ENCODE measurements around the gene SYT9. TPM values are rescaled to one million over a fixed set of nuclear protein-coding genes. Genes with fewer than 3 reads are reported as not detected.

The SYT9 gene
- total and polyA plus RNA-seq, 2 of the 8 experiments (the other 6 are each of a cell fraction or from before 2014, with no cell fraction given): 1.5 to 2.9 TPM

- H3K9ac ChIP-seq (replicated peaks in 1 of 4; ENCODE audit: extremely low read depth in 1 of 4, low read depth in 3 of 4, low read length in 3 of 4): no peak overlapping the region
- no peak overlapping the region for H2BK20ac ChIP-seq (ENCODE audit: low read length)
- no peak overlapping the region for H2BK5ac ChIP-seq (ENCODE audit: low read depth, low read length)
- H3K27me3 ChIP-seq (replicated peaks in 1 of 4; ENCODE audit: control insufficient read depth in 3 of 4, extremely low read depth in 1 of 4, insufficient read depth in 3 of 4, low read length in 3 of 4): peaks cover 0 to 1% (median 0%) of the 10 kb centered on the region in 4 experiments; a peak in 3 of 7 replicates
- H2AK5ac ChIP-seq (ENCODE audit: low read depth, low read length): no peak overlapping the region
- DNase-seq (ENCODE audit: low read depth in 1 of 2, low spot score in 2 of 2): no peak
- CTCF ChIA-PET (ENCODE audit: partially characterized antibody): interaction anchor here (0.6 to 9.1 kb wide), 11 partner anchors 12 to 725 kb away, joined by 3 to 171 read pairs (median 4); partner anchors contain the start of gene SYT9
- H3K79me2 ChIP-seq (ENCODE audit: control insufficient read depth in 1 of 2, insufficient read depth in 2 of 2, low read length in 2 of 2): no peaks in the 10 kb centered on the region
- POLR2A ChIA-PET (ENCODE audit: partially characterized antibody): no interaction called here
- H3K9me3 ChIP-seq (ENCODE audit: insufficient read depth in 2 of 2, low read depth in 1 of 2, low read length in 1 of 2): no peaks in the 10 kb centered on the region
- H3K4ac ChIP-seq (replicated peaks; ENCODE audit: insufficient read length, low read depth, low read length): no peak overlapping the region
- no peaks in the 10 kb centered on the region for H4K20me1 ChIP-seq (replicated peaks in 1 of 2; ENCODE audit: control insufficient read depth in 1 of 2, insufficient read depth in 2 of 2, low read length in 2 of 2)
- H3K18ac ChIP-seq (ENCODE audit: extremely low read depth, low read length): no peak overlapping the region
- H3K23me2 ChIP-seq (ENCODE audit: low read depth, low read length): no peaks in the 10 kb centered on the region
- H3K36me3 ChIP-seq (ENCODE audit: control insufficient read depth in 2 of 4, insufficient read depth in 4 of 4, low read length in 3 of 4): no peaks in the 10 kb centered on the region
- H2BK120ac ChIP-seq (replicated peaks; ENCODE audit: low read depth, low read length): no peak overlapping the region
- no peak overlapping the region for H3K27ac ChIP-seq (ENCODE audit: low read depth, low read length)
- no peak overlapping the region for H3K23ac ChIP-seq (ENCODE audit: insufficient read length)
- no peak overlapping the region for H2BK15ac ChIP-seq (ENCODE audit: low read length)
- no peaks in the 10 kb centered on the region; the same call in 1 of the 2 replicates for H3K79me1 ChIP-seq (ENCODE audit: low read depth, low read length)
- H4K91ac ChIP-seq (replicated peaks; ENCODE audit: insufficient read length, low read length): no peak overlapping the region
- H3K4me2 ChIP-seq (ENCODE audit: insufficient read depth in 1 of 2, low read depth in 2 of 2, low read length in 2 of 2): no peak overlapping the region
- no peak overlapping the region for H3K56ac ChIP-seq (replicated peaks; ENCODE audit: insufficient read length, low read depth, low read length)
- no peak overlapping the region for H3K14ac ChIP-seq (ENCODE audit: insufficient read length)
- H3K4me1 ChIP-seq (replicated peaks in 1 of 4; ENCODE audit: control insufficient read depth in 3 of 4, insufficient read depth in 4 of 4, low read length in 3 of 4): peaks cover 0 to 3% (median 0%) of the 10 kb centered on the region in 4 experiments; a peak in 2 of 7 replicates
- no peak overlapping the region for H2AFZ ChIP-seq (ENCODE audit: low read length)
- H4K5ac ChIP-seq (ENCODE audit: insufficient read length, low read depth, low read length): no peak overlapping the region
- H3K4me3 ChIP-seq (ENCODE audit: extremely low read depth in 1 of 4, insufficient read depth in 2 of 4, low read depth in 3 of 4, low read length in 4 of 4): no peak overlapping the region
- no peak for FAIRE-seq
- 95% methylated on average over 3 of the region's 3 CpGs; no CpG with 5 or more reads in 1 of the 2 experiments for WGBS, 2 experiments (ENCODE audit: extremely low coverage in 1 of 2, insufficient coverage in 1 of 2, insufficient read length in 1 of 2, insufficient replicate concordance in 2 of 2, low coverage in 1 of 2, low lambda C conversion rate in 2 of 2, missing lambda C conversion rate in 1 of 2)
- H2BK12ac ChIP-seq (ENCODE audit: low read depth, low read length): no peak overlapping the region
- no peak overlapping the region for H4K8ac ChIP-seq (ENCODE audit: extremely low read depth, insufficient read depth, low read length)
- TF ChIP-seq PHF8 (conservative IDR thresholded peaks at IDR 0.05; ENCODE audit: low read depth, low read length) (no peak), ZNF274 (IDR thresholded peaks at IDR 0.05; ENCODE audit: borderline replicate concordance, extremely low read depth, low read length) (no peak), SRF (IDR thresholded peaks at IDR 0.05; ENCODE audit: low read depth, low read length) (no peak), YY1 (IDR thresholded peaks at IDR 0.05; ENCODE audit: low read depth, low read length) (no peak), ATF2 (IDR thresholded peaks at IDR 0.05; ENCODE audit: low read length) (no peak), E2F6 (IDR thresholded peaks at IDR 0.05) (no peak), ATF3 (IDR thresholded peaks at IDR 0.05; ENCODE audit: insufficient read depth, low read depth, low read length) (no peak), SP4 (IDR thresholded peaks at IDR 0.05; ENCODE audit: low read length) (no peak), FOSL1 (IDR thresholded peaks at IDR 0.05; ENCODE audit: insufficient read depth, low read depth, low read length) (no peak), SP1 (IDR thresholded peaks at IDR 0.05; ENCODE audit: low read depth, low read length) (no peak), HDAC6 (IDR thresholded peaks at IDR 0.05; ENCODE audit: low read depth, low read length) (no peak)
Measured at GRCh38 chr11:7439746-7440320, 188.1 kb downstream of the SYT9 start.

All from H1 (cell line).